WTC11 (cell line): ENCODE measurements around the gene PPP1R27. TPM values are rescaled to one million over a fixed set of nuclear protein-coding genes. Genes with fewer than 3 reads are reported as not detected.

Experiments used
- ATAC-seq: fragments of 200-7000 bp; cut with Tn5 transposase; 2 replicates; pipeline ENCODE4 v1.10.0; 2021; ENCODE audit warnings: mild to moderate bottlenecking, moderate library complexity
- CTCF ChIA-PET: fragments of 300-600 bp; sonication (Branson Sonifier 250); formaldehyde crosslinking; loops from one replicate; lab custom pipeline; 2021; ENCODE audit warnings: antibody characterized with exemption; lab: Charles Lee
- POLR2A ChIA-PET: fragments of 350-600 bp; sonication (Branson Sonifier 250); formaldehyde crosslinking; loops from one replicate; lab custom pipeline; 2021; ENCODE audit warnings: antibody characterized with exemption; lab: Charles Lee
- DNase-seq: peaks from one replicate; pipeline ENCODE4 v3.0.0; 2021; ENCODE audit warnings: low spot score
- H3K27ac Mint-ChIP-seq: 2 replicates; pipeline ENCODE4 v1.8.0; 2021; ENCODE audit warnings: mixed read lengths
- H3K27me3 Mint-ChIP-seq: 2 replicates; pipeline ENCODE4 v1.8.0; 2021; ENCODE audit warnings: low read depth, mild to moderate bottlenecking, moderate library complexity, mixed read lengths
- H3K36me3 Mint-ChIP-seq: 2 replicates; pipeline ENCODE4 v1.8.0; 2021; ENCODE audit warnings: mixed read lengths
- H3K4me1 Mint-ChIP-seq: 2 replicates; pipeline ENCODE4 v1.8.0; 2022; ENCODE audit warnings: mixed read lengths
- H3K4me3 Mint-ChIP-seq: 2 replicates; pipeline ENCODE4 v1.8.0; 2021; ENCODE audit warnings: mild to moderate bottlenecking, moderate library complexity, mixed read lengths
- H3K9me3 Mint-ChIP-seq: 2 replicates; pipeline ENCODE4 v1.8.0; 2021; ENCODE audit warnings: mixed read lengths
- ARID4B ChIP-seq: sonication (generic); formaldehyde crosslinking; IDR thresholded peaks from 2 replicates; pipeline ENCODE4 v1.8.0; 2023; ENCODE audit warnings: missing genetic modification reagents, mild to moderate bottlenecking, borderline replicate concordance
- ATF6 ChIP-seq: sonication (generic); formaldehyde crosslinking; IDR thresholded peaks from 2 replicates; pipeline ENCODE4 v1.8.1; 2023; ENCODE audit warnings: mild to moderate bottlenecking, missing genetic modification reagents
- CREB1 ChIP-seq: sonication (generic); formaldehyde crosslinking; IDR thresholded peaks from 2 replicates; pipeline ENCODE4 v1.8.0; 2023; ENCODE audit warnings: mild to moderate bottlenecking, missing genetic modification reagents
- E2F5 ChIP-seq: sonication (generic); formaldehyde crosslinking; IDR thresholded peaks from 2 replicates; pipeline ENCODE4 v1.8.1; 2022; ENCODE audit warnings: mild to moderate bottlenecking, moderate library complexity, missing genetic modification reagents
- EMX1 ChIP-seq: fragments of 250-450 bp; sonication (Bioruptor Pico); IDR thresholded peaks from 2 replicates; pipeline ENCODE4 v1.8.0; 2021; ENCODE audit warnings: mild to moderate bottlenecking
- ESRRA ChIP-seq: sonication (generic); formaldehyde crosslinking; IDR thresholded peaks from 2 replicates; pipeline ENCODE4 v1.8.1; 2022; ENCODE audit warnings: mild to moderate bottlenecking, missing genetic modification reagents, borderline replicate concordance
- FOXP1 ChIP-seq: sonication (generic); formaldehyde crosslinking; IDR thresholded peaks from 2 replicates; pipeline ENCODE4 v1.8.0; 2022; ENCODE audit warnings: missing genetic modification reagents, mild to moderate bottlenecking, moderate library complexity, borderline replicate concordance
- GTF2I ChIP-seq: fragments of 250-450 bp; sonication (Bioruptor Pico); conservative IDR thresholded peaks from 2 replicates; pipeline ENCODE4 v1.4.0; 2021; ENCODE audit warnings: mild to moderate bottlenecking
- IRF1 ChIP-seq: sonication (generic); formaldehyde crosslinking; IDR thresholded peaks from 2 replicates; pipeline ENCODE4 v1.8.0; 2023; ENCODE audit warnings: missing genetic modification reagents
- NFATC4 ChIP-seq: fragments of 250-450 bp; sonication (Bioruptor Pico); IDR thresholded peaks from 2 replicates; pipeline ENCODE4 v1.9.0; 2021; ENCODE audit warnings: mild to moderate bottlenecking
- NFE2L1 ChIP-seq: sonication (generic); formaldehyde crosslinking; IDR thresholded peaks from 2 replicates; pipeline ENCODE4 v1.8.1; 2023; ENCODE audit warnings: missing genetic modification reagents
- NFYB ChIP-seq: sonication (generic); formaldehyde crosslinking; conservative IDR thresholded peaks from 2 replicates; pipeline ENCODE4 v1.8.0; 2022; ENCODE audit warnings: low read depth, missing genetic modification reagents
- RELA ChIP-seq: sonication (generic); formaldehyde crosslinking; IDR thresholded peaks from 2 replicates; pipeline ENCODE4 v1.8.1; 2022; ENCODE audit warnings: missing genetic modification reagents, mild to moderate bottlenecking, borderline replicate concordance
- RORB ChIP-seq: fragments of 250-450 bp; sonication (Bioruptor Pico); IDR thresholded peaks from 2 replicates; pipeline ENCODE4 v1.9.0; 2021; ENCODE audit warnings: mild to moderate bottlenecking
- SMAD4 ChIP-seq: sonication (generic); formaldehyde crosslinking; IDR thresholded peaks from 2 replicates; pipeline ENCODE4 v1.8.0; 2022; ENCODE audit warnings: mild to moderate bottlenecking, missing genetic modification reagents
- TEAD4 ChIP-seq: sonication (generic); formaldehyde crosslinking; IDR thresholded peaks from 2 replicates; pipeline ENCODE4 v1.8.0; 2022; ENCODE audit warnings: mild to moderate bottlenecking, missing genetic modification reagents
- ZMAT4 ChIP-seq: fragments of 250-450 bp; sonication (Bioruptor Pico); IDR thresholded peaks from 2 replicates; pipeline ENCODE4 v1.9.0; 2021; ENCODE audit warnings: mild to moderate bottlenecking
- ZNF138 ChIP-seq: sonication (generic); formaldehyde crosslinking; conservative IDR thresholded peaks from 2 replicates; pipeline ENCODE4 v1.8.1; 2022; ENCODE audit warnings: mild to moderate bottlenecking, moderate library complexity, missing genetic modification reagents
- ZNF263 ChIP-seq: sonication (generic); formaldehyde crosslinking; IDR thresholded peaks from 2 replicates; pipeline ENCODE4 v1.8.1; 2022; ENCODE audit warnings: low read depth, mild to moderate bottlenecking, moderate library complexity, missing genetic modification reagents
- ZNF281 ChIP-seq: sonication (generic); formaldehyde crosslinking; IDR thresholded peaks from 2 replicates; pipeline ENCODE4 v1.8.0; 2023; ENCODE audit warnings: mild to moderate bottlenecking, missing genetic modification reagents
- ZNF396 ChIP-seq: fragments of 250-450 bp; sonication (Bioruptor Pico); IDR thresholded peaks from 2 replicates; pipeline ENCODE4 v1.8.0; 2021; ENCODE audit warnings: mild to moderate bottlenecking, moderate library complexity, borderline replicate concordance
- ZNF416 ChIP-seq: fragments of 250-450 bp; sonication (Bioruptor Pico); IDR thresholded peaks from 2 replicates; pipeline ENCODE4 v1.9.0; 2021; ENCODE audit warnings: mild to moderate bottlenecking, inconsistent platforms
- ZNF423 ChIP-seq: fragments of 250-450 bp; sonication (Bioruptor Pico); IDR thresholded peaks from 2 replicates; pipeline ENCODE4 v2.1.2; 2022; ENCODE audit warnings: mild to moderate bottlenecking, moderate library complexity
- total RNA-seq: library from RNA; stranded (reverse); gene quantifications from 3 replicates; pipeline ENCODE4 v1.2.3, GENCODE V29; 2021

The PPP1R27 gene
- total RNA-seq, 1 experiment from 2014 or later: not detected

- Mint-ChIP-seq H3K27me3 (no peaks in the 10 kb centered on the region; the same call in 1 of the 2 replicates), H3K36me3 (peaks cover 10% of the 10 kb centered on the region), H3K27ac (peak overlapping the region; percentile 72), H3K4me3 (no peak overlapping the region), H3K4me1 (peaks cover 23% of the 10 kb centered on the region), H3K9me3 (no peaks in the 10 kb centered on the region)
- CTCF ChIA-PET: interaction anchor here (1.1 to 2.3 kb wide), 4 partner anchors 9 to 152 kb away, joined by 4 to 12 read pairs (median 8); partner anchors contain the start of gene PCYT2
- ATAC-seq (no peak), DNase-seq (no peak)
- POLR2A ChIA-PET: interaction anchor here (1.0 to 2.6 kb wide), 2 partner anchors 56 to 165 kb away, joined by 4 to 7 read pairs; partner anchors contain the start of gene MRPL12
- TF ChIP-seq ZNF138 (no peak), ESRRA (0 out of 2 replicates have a peak, but pooled peaks have one; percentile 38), ZNF416 (CRISPR knock-in tag) (peak; percentile 65; the same call in 1 of the 2 replicates), EMX1 (CRISPR knock-in tag) (peak; percentile 58; the same call in 1 of the 2 replicates), ZNF423 (CRISPR knock-in tag) (no peak), CREB1 (CRISPR knock-in tag) (0 out of 2 replicates have a peak, but pooled peaks have one; percentile 41), ATF6 (CRISPR knock-in tag) (0 out of 2 replicates have a peak, but pooled peaks have one; percentile 16), RELA (CRISPR knock-in tag) (no peak), SMAD4 (0 out of 2 replicates have a peak, but pooled peaks have one; percentile 46), NFYB (CRISPR knock-in tag) (0 out of 2 replicates have a peak, but pooled peaks have one; percentile 42), ZNF396 (CRISPR knock-in tag) (no peak), NFE2L1 (CRISPR knock-in tag) (peak; percentile 77; the same call in 1 of the 2 replicates), ZNF281 (CRISPR knock-in tag) (peak; percentile 51; the same call in 1 of the 2 replicates), E2F5 (peak; percentile 22; the same call in 1 of the 2 replicates), IRF1 (CRISPR knock-in tag) (peak; percentile 13; the same call in 1 of the 2 replicates), ZMAT4 (peak; percentile 50), TEAD4 (0 out of 2 replicates have a peak, but pooled peaks have one; percentile 72), FOXP1 (CRISPR knock-in tag) (peak; percentile 76; the same call in 1 of the 2 replicates), ARID4B (0 out of 2 replicates have a peak, but pooled peaks have one; percentile 57), ZNF263 (no peak), RORB (no peak), GTF2I (CRISPR knock-in tag) (no peak), NFATC4 (CRISPR knock-in tag) (no peak; the same call in 1 of the 2 replicates)
Measured at GRCh38 chr17:81867991-81868673, 33.3 kb upstream of the PPP1R27 start.
